ENCODE measurements around the gene DCAF6. TPM values are rescaled to one million over a fixed set of nuclear protein-coding genes. Genes with fewer than 3 reads are reported as not detected.
A peak's percentile ranks its signal among the peaks of the same experiment; 100 is the strongest.

DCAF6 gene
- total and polyA plus RNA-seq, 3 donors from 2014 or later = 160 to 199 (median 173) TPM

- Histone ChIP-seq H3K27ac (peak overlapping the region in 1 of 2 donors; percentile 94), H3K36me3 (ENCODE audit: low read depth, missing control alignments) (no peaks in the 10 kb centered on the region), H3K4me1 (peaks cover 20% of the 10 kb centered on the region), H3K9me3 (no peaks in the 10 kb centered on the region), H3K4me3 (no peak overlapping the region), H3K27me3 (no peaks in the 10 kb centered on the region)
- 36 to 39% methylated on average over 4 of the region's 4 CpGs for WGBS, 2 donors
- TF ChIP-seq CTCF (IDR thresholded peaks at IDR 0.05) (no peak), POLR2A (IDR thresholded peaks at IDR 0.05) (no peak)
- no peak for DNase-seq
- intact Hi-C loops (cut with DNase I; ENCODE audit: low total_unique reads) = no loop called here
Measured at GRCh38 chr1:167933788-167934187, 2.7 kb upstream of the DCAF6 start.

GRCh38 chr1:167934426-167935215 is 1.9 kb upstream of the DCAF6 start:
- Histone ChIP-seq H3K4me3 (peak overlapping the region; percentile 94 to 96), H3K27ac (peak overlapping the region; percentile 94 to 99), H3K9me3 (no peaks in the 10 kb centered on the region), H3K27me3 (no peaks in the 10 kb centered on the region), H3K4me1 (peaks cover 22% of the 10 kb centered on the region), H3K36me3 (ENCODE audit: low read depth, missing control alignments) (no peaks in the 10 kb centered on the region)
- intact Hi-C loops (cut with DNase I; ENCODE audit: low total_unique reads) = no loop called here
- WGBS, 2 donors = 6 to 8% methylated on average over 4 of the region's 4 CpGs
- no peak for TF ChIP-seq CTCF (IDR thresholded peaks at IDR 0.05)
- TF ChIP-seq POLR2A (IDR thresholded peaks at IDR 0.05) = no peak
- DNase-seq = no peak

GRCh38 chr1:167935216-167936067 is 1.0 kb upstream of the DCAF6 start:
- Histone ChIP-seq H3K9me3 (no peaks in the 10 kb centered on the region), H3K36me3 (ENCODE audit: low read depth, missing control alignments) (no peaks in the 10 kb centered on the region), H3K27ac (peak overlapping the region; percentile 94 to 99), H3K4me1 (peaks cover 22% of the 10 kb centered on the region), H3K4me3 (peak overlapping the region; percentile 94 to 96), H3K27me3 (no peaks in the 10 kb centered on the region)
- peak; percentile 43 for DNase-seq
- no peak for TF ChIP-seq CTCF (IDR thresholded peaks at IDR 0.05)
- TF ChIP-seq POLR2A (IDR thresholded peaks at IDR 0.05) = peak; percentile 79
- WGBS, 2 donors = 0 to 1% methylated on average over 26 to 36 of the region's 45 CpGs
- intact Hi-C loops (cut with DNase I; ENCODE audit: low total_unique reads) = no loop called here

GRCh38 chr1:167936930-167937708 is 636 bp downstream of the DCAF6 start, which contains the start of gene MPC2:
Gene MPC2, minus strand, starts transcription at chr1:167937072. Its CDS starts 1,231 bp downstream, at chr1:167935841.
- Histone ChIP-seq H3K27me3 (no peaks in the 10 kb centered on the region), H3K4me3 (peak within 1 kb of the TSS; percentile 94 to 96), H3K27ac (peak within 1 kb of the TSS; percentile 94 to 99), H3K36me3 (ENCODE audit: low read depth, missing control alignments) (no peaks in the 10 kb centered on the region), H3K9me3 (no peaks in the 10 kb centered on the region), H3K4me1 (peaks cover 22% of the 10 kb centered on the region)
- WGBS, 2 donors = 0 to 1% methylated on average over 15 to 51 of the region's 51 CpGs
- intact Hi-C loops (cut with DNase I; ENCODE audit: low total_unique reads) = no loop called here
- TF ChIP-seq POLR2A (IDR thresholded peaks at IDR 0.05) (no peak), CTCF (IDR thresholded peaks at IDR 0.05) (no peak)
- DNase-seq = peak; percentile 91
